Measurements from ENCODE around the gene HDAC11.
"Not testable (repeated sequence)": the region's sequence is repeated elsewhere in the genome, so short reads cannot be mapped to it uniquely, and the experiment has no call there.

The HDAC11 gene

GRCh38 chr3:13507570-13508339 is 27.6 kb downstream of the HDAC11 start:
- DNase-seq (ENCODE audit: low spot score) = no peak

- DNase-seq (ENCODE audit: low spot score) = no peak
Observed at GRCh38 chr3:13508496-13508895, 28.4 kb downstream of the HDAC11 start.

GRCh38 chr3:13509059-13509815 is 29.1 kb downstream of the HDAC11 start:
- DNase-seq (ENCODE audit: low spot score) = no peak

- DNase-seq (ENCODE audit: low spot score) = no peak
Observed at GRCh38 chr3:13509816-13510192, 29.7 kb downstream of the HDAC11 start.

GRCh38 chr3:13512451-13512850 is 32.3 kb downstream of the HDAC11 start:
- DNase-seq (ENCODE audit: low spot score) = no peak

GRCh38 chr3:13513051-13513912 is 33.2 kb downstream of the HDAC11 start:
- no peak for DNase-seq (ENCODE audit: low spot score)

GRCh38 chr3:13513913-13514517 is 33.9 kb downstream of the HDAC11 start:
- no peak for DNase-seq (ENCODE audit: low spot score)

- no peak for DNase-seq (ENCODE audit: low spot score)
Observed at GRCh38 chr3:13514639-13515435, 34.7 kb downstream of the HDAC11 start.

- peak; percentile 63 for DNase-seq (ENCODE audit: low spot score)
Observed at GRCh38 chr3:13515786-13516759, 36.0 kb downstream of the HDAC11 start.

- DNase-seq (ENCODE audit: low spot score) = no peak
Observed at GRCh38 chr3:13516760-13517135, 36.6 kb downstream of the HDAC11 start.

- DNase-seq (ENCODE audit: low spot score) = no peak
Observed at GRCh38 chr3:13517253-13517977, 37.3 kb downstream of the HDAC11 start.

GRCh38 chr3:13518516-13518953 is 38.4 kb downstream of the HDAC11 start:
- no peak for DNase-seq (ENCODE audit: low spot score)

GRCh38 chr3:13519006-13519791 is 39.1 kb downstream of the HDAC11 start:
- DNase-seq (ENCODE audit: low spot score) = no peak

- DNase-seq (ENCODE audit: low spot score) = no peak
Observed at GRCh38 chr3:13520326-13520880, 40.3 kb downstream of the HDAC11 start.

GRCh38 chr3:13521309-13521708 is 41.2 kb downstream of the HDAC11 start:
- no peak for DNase-seq (ENCODE audit: low spot score)

- DNase-seq (ENCODE audit: low spot score) = not testable (repeated sequence)
Observed at GRCh38 chr3:13521749-13522148, 41.6 kb downstream of the HDAC11 start.

- no peak for DNase-seq (ENCODE audit: low spot score)
Observed at GRCh38 chr3:13522236-13522635, 42.1 kb downstream of the HDAC11 start.

GRCh38 chr3:13524979-13525669 is 45.0 kb downstream of the HDAC11 start:
- DNase-seq (ENCODE audit: low spot score) = no peak
